ENCODE results near the gene GNB1L. TPM values are rescaled to one million over a fixed set of nuclear protein-coding genes. Genes with fewer than 3 reads are reported as not detected.

Gene GNB1L
- total RNA-seq, 1 donor from 2014 or later = 6.1 TPM

- H3K4me3 Mint-ChIP-seq (ENCODE audit: unreplicated experiment) = peak within 1 kb of the TSS; percentile 88
- no peak for DNase-seq (ENCODE audit: extremely low spot score, unreplicated experiment)
These were observed 94.4 kb downstream of the GNB1L start, which contains the start of gene TBX1 for GRCh38 chr22:19760058-19760950. Gene TBX1 (plus strand): TSS chr22:19760778. CDS start chr22:19760844, 66 bp downstream.

GRCh38 chr22:19759427-19760057 is 95.1 kb downstream of the GNB1L start:
- H3K4me1 Mint-ChIP-seq (ENCODE audit: unreplicated experiment) = peaks cover 25% of the 10 kb centered on the region
- peak overlapping the region; percentile 88 for H3K4me3 Mint-ChIP-seq (ENCODE audit: unreplicated experiment)
- no peak for DNase-seq (ENCODE audit: extremely low spot score, unreplicated experiment)
- no peak for TF ChIP-seq CTCF (IDR thresholded peaks at IDR 0.05)
- peak overlapping the region; percentile 89 for H3K27ac Mint-ChIP-seq (ENCODE audit: unreplicated experiment)
- peaks cover 13% of the 10 kb centered on the region for H3K27me3 Mint-ChIP-seq (ENCODE audit: unreplicated experiment)
- H3K9me3 Mint-ChIP-seq (ENCODE audit: unreplicated experiment) = no peaks in the 10 kb centered on the region
- no peaks in the 10 kb centered on the region for H3K36me3 Mint-ChIP-seq (ENCODE audit: unreplicated experiment)

More at GRCh38 chr22:19760058-19760950, 94.4 kb downstream of the GNB1L start, which contains the start of gene TBX1:
- TF ChIP-seq CTCF (IDR thresholded peaks at IDR 0.05) = no peak
- Mint-ChIP-seq H3K36me3 (ENCODE audit: unreplicated experiment) (peaks cover 3% of the 10 kb centered on the region), H3K27me3 (ENCODE audit: unreplicated experiment) (peaks cover 11% of the 10 kb centered on the region), H3K27ac (ENCODE audit: unreplicated experiment) (peak within 1 kb of the TSS; percentile 89), H3K9me3 (ENCODE audit: unreplicated experiment) (no peaks in the 10 kb centered on the region), H3K4me1 (ENCODE audit: unreplicated experiment) (peaks cover 27% of the 10 kb centered on the region)

GRCh38 chr22:19758896-19759426 is 95.7 kb downstream of the GNB1L start:
- TF ChIP-seq CTCF (IDR thresholded peaks at IDR 0.05) = no peak
- H3K9me3 Mint-ChIP-seq (ENCODE audit: unreplicated experiment) = no peaks in the 10 kb centered on the region
- H3K36me3 Mint-ChIP-seq (ENCODE audit: unreplicated experiment) = no peaks in the 10 kb centered on the region
- no peak for DNase-seq (ENCODE audit: extremely low spot score, unreplicated experiment)
- peaks cover 13% of the 10 kb centered on the region for H3K27me3 Mint-ChIP-seq (ENCODE audit: unreplicated experiment)
- no peak overlapping the region for H3K27ac Mint-ChIP-seq (ENCODE audit: unreplicated experiment)
- no peak overlapping the region for H3K4me3 Mint-ChIP-seq (ENCODE audit: unreplicated experiment)
- H3K4me1 Mint-ChIP-seq (ENCODE audit: unreplicated experiment) = peaks cover 31% of the 10 kb centered on the region

GRCh38 chr22:19757985-19758895 is 96.4 kb downstream of the GNB1L start:
- no peak for DNase-seq (ENCODE audit: extremely low spot score, unreplicated experiment)
- no peak for TF ChIP-seq CTCF (IDR thresholded peaks at IDR 0.05)
- peaks cover 13% of the 10 kb centered on the region for H3K27me3 Mint-ChIP-seq (ENCODE audit: unreplicated experiment)
- no peaks in the 10 kb centered on the region for H3K9me3 Mint-ChIP-seq (ENCODE audit: unreplicated experiment)
- no peak overlapping the region for H3K27ac Mint-ChIP-seq (ENCODE audit: unreplicated experiment)
- no peaks in the 10 kb centered on the region for H3K36me3 Mint-ChIP-seq (ENCODE audit: unreplicated experiment)
- peaks cover 33% of the 10 kb centered on the region for H3K4me1 Mint-ChIP-seq (ENCODE audit: unreplicated experiment)
- no peak overlapping the region for H3K4me3 Mint-ChIP-seq (ENCODE audit: unreplicated experiment)
